Measurements from ENCODE around the gene S100A12.

- no peak for TF ChIP-seq POLR2A (IDR thresholded peaks at IDR 0.05)
- TF ChIP-seq, protein P1, sequence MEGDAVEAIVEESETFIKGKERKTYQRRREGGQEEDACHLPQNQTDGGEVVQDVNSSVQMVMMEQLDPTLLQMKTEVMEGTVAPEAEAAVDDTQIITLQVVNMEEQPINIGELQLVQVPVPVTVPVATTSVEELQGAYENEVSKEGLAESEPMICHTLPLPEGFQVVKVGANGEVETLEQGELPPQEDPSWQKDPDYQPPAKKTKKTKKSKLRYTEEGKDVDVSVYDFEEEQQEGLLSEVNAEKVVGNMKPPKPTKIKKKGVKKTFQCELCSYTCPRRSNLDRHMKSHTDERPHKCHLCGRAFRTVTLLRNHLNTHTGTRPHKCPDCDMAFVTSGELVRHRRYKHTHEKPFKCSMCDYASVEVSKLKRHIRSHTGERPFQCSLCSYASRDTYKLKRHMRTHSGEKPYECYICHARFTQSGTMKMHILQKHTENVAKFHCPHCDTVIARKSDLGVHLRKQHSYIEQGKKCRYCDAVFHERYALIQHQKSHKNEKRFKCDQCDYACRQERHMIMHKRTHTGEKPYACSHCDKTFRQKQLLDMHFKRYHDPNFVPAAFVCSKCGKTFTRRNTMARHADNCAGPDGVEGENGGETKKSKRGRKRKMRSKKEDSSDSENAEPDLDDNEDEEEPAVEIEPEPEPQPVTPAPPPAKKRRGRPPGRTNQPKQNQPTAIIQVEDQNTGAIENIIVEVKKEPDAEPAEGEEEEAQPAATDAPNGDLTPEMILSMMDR (IDR thresholded peaks at IDR 0.05) = no peak
Measured at GRCh38 chr1:153333902-153334301, 41.5 kb downstream of the S100A12 start.
